AG10803 (cell line): ENCODE measurements around the gene ATP1A2.

Experiments
- DNase-seq: peaks from one replicate; pipeline ENCODE4 v3.0.0; 2010; ENCODE audit warnings: low read depth
- H3K4me3 ChIP-seq: 2 replicates; pipeline ENCODE4 v1.5.1; 2011; ENCODE audit warnings: mild to moderate bottlenecking, low read length, control low read depth
- CTCF ChIP-seq: conservative IDR thresholded peaks from 2 replicates; pipeline ENCODE4 v1.5.1; 2011; ENCODE audit warnings: mild to moderate bottlenecking, low read length, control low read depth, inconsistent platforms

The ATP1A2 gene

GRCh38 chr1:160086456-160086892 is 29.1 kb upstream of the ATP1A2 start:
- DNase-seq: no peak
- H3K4me3 ChIP-seq: no peak overlapping the region
- no peak for TF ChIP-seq CTCF

- DNase-seq: no peak
- TF ChIP-seq CTCF: no peak
- no peak overlapping the region for H3K4me3 ChIP-seq
These were observed 28.4 kb upstream of the ATP1A2 start for GRCh38 chr1:160087118-160087662.

GRCh38 chr1:160089883-160090282 is 25.7 kb upstream of the ATP1A2 start:
- no peak overlapping the region for H3K4me3 ChIP-seq
- no peak for TF ChIP-seq CTCF
- no peak for DNase-seq

GRCh38 chr1:160090760-160091159 is 24.8 kb upstream of the ATP1A2 start:
- no peak for TF ChIP-seq CTCF
- no peak overlapping the region for H3K4me3 ChIP-seq
- DNase-seq: no peak

GRCh38 chr1:160091666-160092223 is 23.8 kb upstream of the ATP1A2 start:
- TF ChIP-seq CTCF: no peak
- no peak for DNase-seq

GRCh38 chr1:160092366-160093068 is 23.0 kb upstream of the ATP1A2 start:
- no peak overlapping the region for H3K4me3 ChIP-seq
- no peak for DNase-seq
- TF ChIP-seq CTCF: no peak

More at GRCh38 chr1:160091666-160092223, 23.8 kb upstream of the ATP1A2 start:
- no peak overlapping the region for H3K4me3 ChIP-seq

- DNase-seq: no peak
- no peak for TF ChIP-seq CTCF
- no peak overlapping the region for H3K4me3 ChIP-seq
These were observed 22.5 kb upstream of the ATP1A2 start for GRCh38 chr1:160093069-160093395.
